SK-N-SH (cell line): Measurements from ENCODE around the gene MACIR. TPM values are rescaled to one million over a fixed set of nuclear protein-coding genes. Genes with fewer than 3 reads are reported as not detected.
A peak's percentile ranks its signal among the peaks of the same experiment; 100 is the strongest.

ENCODE experiments used
- CTCF ChIA-PET: fragments of 300-600, 350-600 bp; formaldehyde crosslinking; extraction: SDS; loops from one replicate; lab custom pipeline; 2021; lab: Yijun Ruan, JAX
- POLR2A ChIA-PET: fragments of 350-600 bp; sonication (Branson Sonifier 250); formaldehyde crosslinking; extraction: SDS; loops from one replicate; lab custom pipeline; 2020; ENCODE audit warnings: antibody characterized with exemption, inconsistent platforms; lab: Yijun Ruan, JAX
- DNase-seq: peaks from one replicate; pipeline ENCODE4 v3.0.0; 2012
- H2AFZ ChIP-seq: fragments of 200-600 bp; sonication (generic); 2 replicates; pipeline ENCODE4 v1.8.1; 2016; ENCODE audit warnings: antibody characterized with exemption, mild to moderate bottlenecking, low read depth
- H3F3A ChIP-seq: fragments of 200-600 bp; sonication (generic); replicated peaks from 2 replicates; pipeline ENCODE3; 2016; ENCODE audit warnings: antibody characterized with exemption, mild to moderate bottlenecking; ENCODE audit not compliant: insufficient read depth
- H3K27ac ChIP-seq, 2 experiments: fragments of 200-500 bp in 1 of 2; fragments of 200-600 bp in 1 of 2; sonication (Bioruptor generic) in 1 of 2; sonication (generic), shearing (Covaris generic) in 1 of 2; 2 replicates each; pipeline versions ENCODE4 v1.5.1 to v1.6.1; 2014 to 2016; ENCODE audit warnings: low read depth in 2 of 2, inconsistent platforms in 1 of 2, low read length in 1 of 2, mild to moderate bottlenecking in 1 of 2, mixed read lengths in 1 of 2
- H3K27me3 ChIP-seq: fragments of 200-600 bp; sonication (generic), shearing (Covaris generic); 2 replicates; pipeline ENCODE4 v1.6.1; 2016; ENCODE audit warnings: mixed run types; ENCODE audit not compliant: insufficient read depth
- H3K36me3 ChIP-seq, 2 experiments: fragments of 200-500 bp in 1 of 2; fragments of 200-600 bp in 1 of 2; sonication (Bioruptor generic) in 1 of 2; sonication (generic) in 1 of 2; replicated peaks in 1 of 2; 2 replicates each; pipeline versions ENCODE3 to v1.5.1; 2014 to 2016; ENCODE audit warnings: low read length in 1 of 2, mild to moderate bottlenecking in 1 of 2; ENCODE audit not compliant: insufficient read depth in 2 of 2, control insufficient read depth in 1 of 2
- H3K4me1 ChIP-seq, 2 experiments: fragments of 200-500 bp in 1 of 2; fragments of 200-600 bp in 1 of 2; sonication (Bioruptor generic) in 1 of 2; sonication (generic), shearing (Covaris generic) in 1 of 2; 2 replicates each; pipeline versions ENCODE4 v1.5.1 to v1.6.1; 2014 to 2016; ENCODE audit warnings: low read depth in 1 of 2, low read length in 1 of 2, mixed run types in 1 of 2; ENCODE audit not compliant: insufficient read depth in 2 of 2, control insufficient read depth in 1 of 2
- H3K4me2 ChIP-seq: fragments of 200-600 bp; sonication (generic), shearing (Covaris generic); 2 replicates; pipeline ENCODE4 v1.6.1; 2017; ENCODE audit warnings: mixed run types
- H3K4me3 ChIP-seq, 2 experiments: fragments of 200-500 bp in 1 of 2; fragments of 200-600 bp in 1 of 2; sonication (Bioruptor generic) in 1 of 2; sonication (generic), shearing (Covaris generic) in 1 of 2; 2 replicates each; pipeline versions ENCODE4 v1.5.1 to v1.8.1; 2014 to 2016; ENCODE audit warnings: low read depth in 2 of 2, inconsistent platforms in 1 of 2, low read length in 1 of 2, mild to moderate bottlenecking in 1 of 2, mixed read lengths in 1 of 2, moderate library complexity in 1 of 2
- H3K79me2 ChIP-seq: fragments of 200-600 bp; sonication (generic); 2 replicates; pipeline ENCODE4 v1.8.1; 2017; ENCODE audit warnings: mild to moderate bottlenecking; ENCODE audit not compliant: insufficient read depth
- H3K9ac ChIP-seq: fragments of 200-600 bp; sonication (generic); 2 replicates; pipeline ENCODE4 v1.6.1; 2017; ENCODE audit warnings: mixed run types
- H3K9me2 ChIP-seq: fragments of 200-600 bp; sonication (generic); 2 replicates; pipeline ENCODE4 v1.6.1; 2017; ENCODE audit warnings: mixed run types
- H3K9me3 ChIP-seq: fragments of 200-600 bp; sonication (generic); 2 replicates; pipeline ENCODE4 v1.6.1; 2017; ENCODE audit warnings: mixed run types, mild to moderate bottlenecking, moderate library complexity
- H4K20me1 ChIP-seq: fragments of 200-600 bp; sonication (generic); 2 replicates; pipeline ENCODE4 v1.6.1; 2017; ENCODE audit warnings: mild to moderate bottlenecking, mixed run types; ENCODE audit not compliant: insufficient read depth
- CTCF ChIP-seq: fragments of 200-600 bp; sonication (generic); IDR thresholded peaks from 2 replicates; pipeline ENCODE4 v1.6.1; 2017; ENCODE audit warnings: antibody characterized with exemption, mild to moderate bottlenecking, moderate library complexity
- FOSL2 ChIP-seq: IDR thresholded peaks from 2 replicates; pipeline ENCODE4 v1.4.0; 2012; ENCODE audit warnings: low read depth, mild to moderate bottlenecking, moderate library complexity, borderline replicate concordance
- FOXM1 ChIP-seq: IDR thresholded peaks from 2 replicates; pipeline ENCODE4 v1.4.0; 2012; ENCODE audit warnings: low read depth, mild to moderate bottlenecking
- IRF3 ChIP-seq: fragments of 150-350 bp; IDR thresholded peaks from 2 replicates; pipeline ENCODE4 v1.6.1; 2016; ENCODE audit warnings: mild to moderate bottlenecking, low read depth, low read length
- JUND ChIP-seq: IDR thresholded peaks from 2 replicates; pipeline ENCODE4 v1.4.0; 2012
- MAX ChIP-seq: IDR thresholded peaks from 2 replicates; pipeline ENCODE4 v1.4.0; 2012; ENCODE audit warnings: low read depth
- MXI1 ChIP-seq: IDR thresholded peaks from 2 replicates; pipeline ENCODE4 v1.6.1; 2012; ENCODE audit warnings: mild to moderate bottlenecking, low read depth, low read length, improper control_type of control experiment
- NRF1 ChIP-seq: IDR thresholded peaks from 2 replicates; pipeline ENCODE4 v1.6.1; 2012; ENCODE audit warnings: low read depth, mild to moderate bottlenecking, low read length
- POLR2AphosphoS5 ChIP-seq: IDR thresholded peaks from 2 replicates; pipeline ENCODE4 v1.6.1; 2012; ENCODE audit warnings: low read depth, low read length
- RAD21 ChIP-seq: IDR thresholded peaks from 2 replicates; pipeline ENCODE4 v1.6.1; 2012; ENCODE audit warnings: mild to moderate bottlenecking, low read length
- RCOR1 ChIP-seq: fragments of 150-350 bp; IDR thresholded peaks from 2 replicates; pipeline ENCODE4 v1.6.1; 2017; ENCODE audit warnings: antibody characterized with exemption, low read length
- RFX5 ChIP-seq: IDR thresholded peaks from 2 replicates; pipeline ENCODE4 v1.6.1; 2012; ENCODE audit warnings: mild to moderate bottlenecking, improper control_type of control experiment, low read length
- RXRA ChIP-seq: IDR thresholded peaks from 2 replicates; pipeline ENCODE4 v1.4.0; 2012; ENCODE audit warnings: low read depth, mild to moderate bottlenecking, borderline replicate concordance
- SIN3A ChIP-seq: IDR thresholded peaks from 2 replicates; pipeline ENCODE4 v1.6.1; 2012; ENCODE audit warnings: low read depth, mild to moderate bottlenecking, low read length, moderate library complexity, borderline replicate concordance
- TAF1 ChIP-seq: IDR thresholded peaks from 2 replicates; pipeline ENCODE4 v1.6.1; 2012; ENCODE audit warnings: low read depth, mild to moderate bottlenecking, low read length, moderate library complexity, borderline replicate concordance
- YY1 ChIP-seq: IDR thresholded peaks from 2 replicates; pipeline ENCODE4 v1.4.0; 2012; ENCODE audit warnings: low read depth, mild to moderate bottlenecking
- WGBS: methylation state at CpG from one replicate; pipeline ENCODE4 v1.1.6; 2017; ENCODE audit warnings: low lambda C conversion rate; 5-methylcytosine and 5-hydroxymethylcytosine counted together
- polyA plus RNA-seq, 3 experiments: library from polyadenylated mRNA; depleted of rRNA; stranded (reverse); fragments of >200 nt; gene quantifications; 2 replicates each; pipeline ENCODE4 v1.2.3, GENCODE V29; 2012
- TF ChIP-seq, protein P1 (sequence below): IDR thresholded peaks from 2 replicates; pipeline ENCODE4 v1.4.0; 2012; ENCODE audit warnings: low read depth, borderline replicate concordance
- TF ChIP-seq, protein P2 (sequence below): IDR thresholded peaks from 2 replicates; pipeline ENCODE4 v1.6.1; 2012; ENCODE audit warnings: mild to moderate bottlenecking, low read depth, low read length, moderate library complexity
- TF ChIP-seq, protein P3 (sequence below): fragments of 150-350 bp; IDR thresholded peaks from 2 replicates; pipeline ENCODE4 v1.6.1; 2017; ENCODE audit warnings: antibody characterized with exemption, low read length, low read depth, borderline replicate concordance

Gene MACIR
- 24.7 and 36.3 TPM in 2 replicates for polyA plus RNA-seq (2012; rRNA removed)
- 32.8 and 34.4 TPM in 2 replicates for polyA plus RNA-seq (2012; cell fraction: cytosol; rRNA removed)
- 33.6 and 38.3 TPM in 2 replicates for polyA plus RNA-seq (2012; cell fraction: nucleus; rRNA removed)

GRCh38 chr5:103258368-103258956, at the start of gene MACIR:
Gene MACIR, plus strand, starts transcription at chr5:103258763. Its CDS starts 17,157 bp downstream, at chr5:103275920.
- H3K4me3 ChIP-seq = peak within 1 kb of the TSS; percentile 79 to 81
- H3K27me3 ChIP-seq = no peaks in the 10 kb centered on the region
- no peaks in the 10 kb centered on the region for H3K9me2 ChIP-seq
- ChIA-PET POLR2A (interaction anchor here (0.7 to 2.3 kb wide), 6 partner anchors 13 to 217 kb away, joined by 3 to 8 read pairs (median 5); partner anchors contain the start of gene GIN1), CTCF (interaction anchor here (0.6 to 4.7 kb wide), 11 partner anchors 11 to 566 kb away, joined by 3 to 20 read pairs (median 3); partner anchors contain the start of genes GIN1 and PPIP5K2)
- no peaks in the 10 kb centered on the region for H3K36me3 ChIP-seq
- no peaks in the 10 kb centered on the region for H3F3A ChIP-seq
- H3K4me2 ChIP-seq = peak within 1 kb of the TSS; percentile 84
- peak within 1 kb of the TSS; percentile 68 for H2AFZ ChIP-seq
- peaks cover 3 to 8% of the 10 kb centered on the region in 2 experiments; a peak in 2 of 4 replicates for H3K4me1 ChIP-seq
- peaks cover 55% of the 10 kb centered on the region for H3K79me2 ChIP-seq
- H3K9ac ChIP-seq = peak within 1 kb of the TSS; percentile 89
- no peaks in the 10 kb centered on the region for H3K9me3 ChIP-seq
- 0% methylated on average over 22 of the region's 45 CpGs for WGBS
- H3K27ac ChIP-seq = peak within 1 kb of the TSS; percentile 80 to 96
- DNase-seq = peak; percentile 90
- H4K20me1 ChIP-seq = peaks cover 36% of the 10 kb centered on the region
- TF ChIP-seq JUND (no peak), SIN3A (peak; percentile 61; the same call in 1 of the 2 replicates), RFX5 (0 out of 2 replicates have a peak, but pooled peaks have one; percentile 6), TAF1 (peak; percentile 88), IRF3 (no peak), NRF1 (peak; percentile 49), CTCF (peak; percentile 12; the same call in 1 of the 2 replicates), POLR2AphosphoS5 (peak; percentile 81), YY1 (0 out of 2 replicates have a peak, but pooled peaks have one; percentile 46), MAX (0 out of 2 replicates have a peak, but pooled peaks have one; percentile 9), RXRA (no peak), MXI1 (no peak; the same call in 1 of the 2 replicates), FOSL2 (no peak), RAD21 (peak; percentile 23; the same call in 1 of the 2 replicates), RCOR1 (peak; percentile 11; the same call in 1 of the 2 replicates), FOXM1 (no peak)
- TF ChIP-seq, protein P1, sequence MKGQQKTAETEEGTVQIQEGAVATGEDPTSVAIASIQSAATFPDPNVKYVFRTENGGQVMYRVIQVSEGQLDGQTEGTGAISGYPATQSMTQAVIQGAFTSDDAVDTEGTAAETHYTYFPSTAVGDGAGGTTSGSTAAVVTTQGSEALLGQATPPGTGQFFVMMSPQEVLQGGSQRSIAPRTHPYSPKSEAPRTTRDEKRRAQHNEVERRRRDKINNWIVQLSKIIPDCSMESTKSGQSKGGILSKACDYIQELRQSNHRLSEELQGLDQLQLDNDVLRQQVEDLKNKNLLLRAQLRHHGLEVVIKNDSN = 0 out of 2 replicates have a peak, but pooled peaks have one; percentile 24
- TF ChIP-seq, protein P2, sequence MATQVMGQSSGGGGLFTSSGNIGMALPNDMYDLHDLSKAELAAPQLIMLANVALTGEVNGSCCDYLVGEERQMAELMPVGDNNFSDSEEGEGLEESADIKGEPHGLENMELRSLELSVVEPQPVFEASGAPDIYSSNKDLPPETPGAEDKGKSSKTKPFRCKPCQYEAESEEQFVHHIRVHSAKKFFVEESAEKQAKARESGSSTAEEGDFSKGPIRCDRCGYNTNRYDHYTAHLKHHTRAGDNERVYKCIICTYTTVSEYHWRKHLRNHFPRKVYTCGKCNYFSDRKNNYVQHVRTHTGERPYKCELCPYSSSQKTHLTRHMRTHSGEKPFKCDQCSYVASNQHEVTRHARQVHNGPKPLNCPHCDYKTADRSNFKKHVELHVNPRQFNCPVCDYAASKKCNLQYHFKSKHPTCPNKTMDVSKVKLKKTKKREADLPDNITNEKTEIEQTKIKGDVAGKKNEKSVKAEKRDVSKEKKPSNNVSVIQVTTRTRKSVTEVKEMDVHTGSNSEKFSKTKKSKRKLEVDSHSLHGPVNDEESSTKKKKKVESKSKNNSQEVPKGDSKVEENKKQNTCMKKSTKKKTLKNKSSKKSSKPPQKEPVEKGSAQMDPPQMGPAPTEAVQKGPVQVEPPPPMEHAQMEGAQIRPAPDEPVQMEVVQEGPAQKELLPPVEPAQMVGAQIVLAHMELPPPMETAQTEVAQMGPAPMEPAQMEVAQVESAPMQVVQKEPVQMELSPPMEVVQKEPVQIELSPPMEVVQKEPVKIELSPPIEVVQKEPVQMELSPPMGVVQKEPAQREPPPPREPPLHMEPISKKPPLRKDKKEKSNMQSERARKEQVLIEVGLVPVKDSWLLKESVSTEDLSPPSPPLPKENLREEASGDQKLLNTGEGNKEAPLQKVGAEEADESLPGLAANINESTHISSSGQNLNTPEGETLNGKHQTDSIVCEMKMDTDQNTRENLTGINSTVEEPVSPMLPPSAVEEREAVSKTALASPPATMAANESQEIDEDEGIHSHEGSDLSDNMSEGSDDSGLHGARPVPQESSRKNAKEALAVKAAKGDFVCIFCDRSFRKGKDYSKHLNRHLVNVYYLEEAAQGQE = 0 out of 2 replicates have a peak, but pooled peaks have one; percentile 15
- TF ChIP-seq, protein P3, sequence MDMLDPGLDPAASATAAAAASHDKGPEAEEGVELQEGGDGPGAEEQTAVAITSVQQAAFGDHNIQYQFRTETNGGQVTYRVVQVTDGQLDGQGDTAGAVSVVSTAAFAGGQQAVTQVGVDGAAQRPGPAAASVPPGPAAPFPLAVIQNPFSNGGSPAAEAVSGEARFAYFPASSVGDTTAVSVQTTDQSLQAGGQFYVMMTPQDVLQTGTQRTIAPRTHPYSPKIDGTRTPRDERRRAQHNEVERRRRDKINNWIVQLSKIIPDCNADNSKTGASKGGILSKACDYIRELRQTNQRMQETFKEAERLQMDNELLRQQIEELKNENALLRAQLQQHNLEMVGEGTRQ = no peak
- TF ChIP-seq, all 33 proteins: peak for 12
